Measurements from ENCODE around the gene RNF225. TPM values are rescaled to one million over a fixed set of nuclear protein-coding genes. Genes with fewer than 3 reads are reported as not detected.

The RNF225 gene
- total RNA-seq (2022; extraction: Qiagen RNA extraction) = 0.08 to 0.25 TPM (median 0.17 TPM) in 4 of 5 replicates, not detected in the other

GRCh38 chr19:58395220-58395978 lies at the start of gene RNF225:
Gene RNF225 (plus strand): TSS chr19:58395656. CDS start chr19:58396090, 434 bp downstream.

DNA sequence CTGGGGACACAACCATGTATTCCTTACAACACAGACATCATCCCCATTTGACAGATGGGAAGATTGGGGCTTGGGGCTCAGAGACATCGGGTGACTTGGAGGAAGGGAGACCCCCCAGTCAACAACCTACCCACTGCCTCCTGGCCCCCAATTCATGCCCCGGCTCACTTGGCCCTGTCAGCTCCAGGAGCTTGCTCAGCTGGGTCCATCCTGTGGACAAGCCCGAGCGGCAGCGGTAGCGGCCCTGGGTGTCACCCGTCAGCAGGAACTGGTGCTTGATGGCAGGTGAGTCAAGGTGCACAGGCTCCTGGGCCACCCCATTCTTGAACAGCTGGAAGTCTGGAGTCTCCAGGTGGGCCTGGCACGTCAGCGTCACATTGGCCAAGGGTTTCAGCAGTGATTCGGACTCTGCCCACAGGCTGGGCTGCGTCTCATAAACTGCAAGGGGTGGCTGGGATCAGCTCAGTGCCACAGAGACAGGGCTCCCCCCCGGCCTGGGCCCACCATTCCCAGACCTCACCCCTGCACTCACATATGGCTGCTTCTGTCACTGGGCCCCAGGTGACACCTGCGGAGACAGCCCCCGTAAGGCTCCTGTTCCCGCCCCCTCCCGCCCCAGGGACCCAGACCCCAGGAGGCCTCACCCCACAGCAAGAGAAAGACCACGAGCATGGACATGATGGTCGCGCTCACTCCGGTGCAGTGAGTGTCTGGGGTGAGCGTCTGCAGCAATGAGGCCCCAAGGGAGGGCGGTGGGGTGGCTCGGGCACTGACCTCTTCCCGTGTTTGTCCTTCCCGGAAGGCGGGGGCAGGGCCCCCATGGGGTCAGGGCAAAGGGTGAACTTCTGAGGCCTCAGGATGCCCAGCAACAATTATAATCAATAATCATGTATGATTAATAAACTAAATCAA lies 42.4 kb upstream of the RNF225 start, which contains the start of gene A1BG:
A1BG (minus strand) TSS at position 733 of the 912 bp plus-strand sequence; CDS start at position 678, 55 bp downstream.

DNA sequence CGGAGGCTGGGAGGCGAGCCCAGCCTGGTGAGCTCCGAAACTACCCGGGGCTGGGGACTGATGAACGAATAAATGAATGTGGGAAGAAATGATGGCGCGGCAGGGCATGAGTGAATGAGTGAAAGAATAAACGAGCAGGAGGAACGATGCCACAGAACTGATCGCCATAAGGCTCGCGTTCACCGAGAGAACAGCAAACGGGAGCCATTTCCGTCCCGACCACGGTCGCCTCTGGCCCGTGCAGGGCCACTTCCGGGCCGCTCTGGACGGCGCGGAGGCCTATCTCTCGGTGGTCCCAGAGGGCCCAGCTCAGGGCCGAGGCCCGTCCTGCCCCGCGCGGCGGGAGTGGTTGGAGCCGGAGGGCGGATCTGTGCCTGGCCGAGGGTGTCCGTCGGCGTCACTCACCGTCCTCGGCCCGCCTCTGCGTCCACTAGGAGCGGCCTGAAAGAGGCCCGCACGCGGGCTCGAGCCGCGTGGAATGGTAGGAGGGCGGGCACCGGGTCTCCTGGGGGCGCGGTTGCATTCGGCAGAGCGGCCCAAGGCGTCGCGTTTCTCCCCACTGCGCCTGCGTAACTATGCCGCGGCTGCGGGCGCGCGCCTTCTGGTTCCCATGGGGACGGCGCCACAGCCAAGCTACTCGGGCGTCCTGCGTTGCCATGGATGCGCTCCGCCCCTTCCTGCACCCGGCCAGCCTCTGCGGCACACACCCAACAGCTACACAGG lies 33.0 kb upstream of the RNF225 start, which contains the start of gene ZNF497:
ZNF497 (minus strand) TSS at position 480 of the 723 bp plus-strand sequence. CDS start 5,116 bp downstream, outside the sequence.

DNA sequence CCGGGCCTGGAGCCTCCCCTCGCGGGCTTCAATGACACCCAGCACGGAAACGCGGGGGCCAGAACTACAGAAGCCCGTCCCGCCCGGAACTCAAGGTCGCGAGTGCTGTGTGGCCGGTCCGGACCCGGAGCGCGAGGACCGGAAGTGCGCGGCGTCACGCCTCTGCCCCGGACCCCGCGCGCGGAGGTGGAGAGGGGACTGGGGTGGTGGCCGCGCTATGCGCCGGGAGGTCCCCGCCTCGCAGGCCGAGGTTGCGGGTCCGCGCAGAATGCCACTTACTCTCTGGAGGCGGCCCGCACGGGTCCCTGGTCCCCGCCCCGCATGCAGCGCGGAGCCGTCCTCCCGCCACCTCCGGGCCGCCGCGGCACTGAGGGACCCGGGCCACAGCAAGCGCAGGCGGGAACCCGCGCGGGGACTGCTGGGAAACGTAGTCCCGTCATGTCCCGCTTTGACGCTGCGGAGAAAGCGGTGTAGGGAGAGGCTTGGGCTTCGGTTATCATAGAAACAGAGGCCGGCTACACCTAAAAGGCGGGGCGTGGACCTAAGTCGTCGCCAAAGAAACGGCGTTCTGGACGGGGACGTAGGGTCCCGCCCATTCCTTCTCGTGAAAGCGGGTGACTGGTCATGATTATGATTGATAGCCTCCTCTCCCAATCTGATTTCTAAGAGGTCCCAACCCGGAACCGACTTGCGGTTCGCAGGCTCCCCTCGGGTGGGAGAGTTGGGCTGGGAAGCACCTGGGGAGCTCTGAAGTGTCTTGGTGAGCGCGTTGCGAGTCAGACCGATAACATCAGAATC lies 14.6 kb upstream of the RNF225 start, which contains the start of gene ZNF837:
ZNF837 (minus strand) TSS at position 369 of the 798 bp plus-strand sequence. CDS start 11,698 bp downstream, outside the sequence.

DNA sequence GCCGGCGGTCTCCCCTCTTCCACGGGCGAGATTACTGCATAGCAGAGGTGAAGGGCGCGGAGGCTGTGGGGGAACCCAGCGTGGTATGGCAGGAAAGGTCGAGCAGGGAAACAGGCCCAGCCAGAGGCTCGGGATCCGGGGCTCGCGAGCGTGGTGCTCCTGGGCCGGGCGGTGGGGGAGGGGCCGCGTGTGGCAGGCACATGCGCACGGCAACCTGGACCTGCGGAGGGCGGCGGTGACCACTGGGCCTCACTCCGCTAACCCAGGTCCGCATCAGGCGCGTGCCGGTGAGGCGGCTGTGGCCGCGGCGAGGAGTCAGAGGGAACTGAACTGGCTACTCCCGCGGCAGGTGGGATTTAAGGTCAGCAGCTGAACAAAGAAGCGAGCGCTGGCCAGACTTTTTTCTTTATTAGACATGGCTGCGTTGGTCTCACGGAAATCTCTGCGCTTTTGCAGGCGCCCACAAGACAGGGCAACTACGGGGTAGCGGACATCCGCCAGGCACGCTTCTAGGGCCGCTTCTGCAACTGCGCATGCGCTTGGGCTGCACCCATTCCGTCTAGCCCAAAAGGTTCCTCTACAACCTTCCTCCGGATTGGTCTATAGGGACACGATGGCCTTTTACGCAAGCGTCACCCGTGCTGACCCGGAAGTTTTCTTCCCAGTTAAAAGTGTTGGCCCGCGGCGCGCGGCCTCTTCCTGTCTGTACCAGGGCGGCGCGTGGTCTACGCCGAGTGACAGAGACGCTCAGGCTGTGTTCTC lies 8.7 kb upstream of the RNF225 start, which contains the start of gene RPS5:
RPS5 (plus strand) TSS at position 694 of the 762 bp plus-strand sequence. CDS start 869 bp downstream, outside the sequence.

DNA sequence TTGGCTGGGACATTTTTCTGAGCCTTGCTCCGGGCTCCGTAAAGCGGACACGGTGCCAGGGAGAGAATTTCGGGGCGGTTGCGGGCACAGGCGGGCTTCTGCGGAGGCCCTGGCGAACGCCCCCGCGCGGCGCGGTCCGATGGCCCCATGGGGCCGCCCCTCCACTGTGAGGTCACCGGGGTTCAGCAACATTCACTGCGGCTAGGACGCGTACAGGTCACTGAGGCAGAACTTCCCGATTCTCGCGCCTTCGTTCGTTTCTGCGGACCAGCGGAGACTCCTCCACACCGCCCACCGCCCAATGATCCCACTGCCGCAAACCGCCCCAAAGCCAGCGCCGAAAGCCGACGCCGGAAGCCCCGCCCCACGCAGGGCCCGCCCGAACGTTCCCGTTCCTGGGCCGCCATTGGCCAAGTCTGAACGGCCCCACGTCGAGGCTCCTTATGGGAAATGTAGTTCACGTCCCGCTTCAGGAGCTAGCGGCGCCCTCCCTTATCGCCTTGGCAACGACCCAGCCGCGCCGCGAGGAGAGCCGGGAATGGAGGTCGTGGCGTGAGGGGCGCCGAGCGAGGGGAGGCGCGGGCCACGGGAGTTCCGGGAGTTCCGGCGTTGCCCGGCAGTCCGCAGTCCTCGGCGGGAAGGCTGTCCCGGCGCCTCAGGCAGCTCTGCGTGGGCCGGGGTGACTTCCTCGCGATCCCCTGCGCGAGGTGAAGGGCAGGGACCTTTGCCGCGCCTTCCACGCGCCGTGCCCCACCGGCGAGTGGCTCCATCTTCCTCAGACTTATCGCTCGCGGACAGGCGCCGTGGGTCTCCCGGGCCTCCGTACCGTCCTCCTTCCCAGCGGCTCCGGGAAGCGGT lies 12.9 kb downstream of the RNF225 start, which contains the start of gene ZNF584:
ZNF584 (plus strand) TSS at position 498 of the 858 bp plus-strand sequence. CDS start 499 bp downstream, outside the sequence.

DNA sequence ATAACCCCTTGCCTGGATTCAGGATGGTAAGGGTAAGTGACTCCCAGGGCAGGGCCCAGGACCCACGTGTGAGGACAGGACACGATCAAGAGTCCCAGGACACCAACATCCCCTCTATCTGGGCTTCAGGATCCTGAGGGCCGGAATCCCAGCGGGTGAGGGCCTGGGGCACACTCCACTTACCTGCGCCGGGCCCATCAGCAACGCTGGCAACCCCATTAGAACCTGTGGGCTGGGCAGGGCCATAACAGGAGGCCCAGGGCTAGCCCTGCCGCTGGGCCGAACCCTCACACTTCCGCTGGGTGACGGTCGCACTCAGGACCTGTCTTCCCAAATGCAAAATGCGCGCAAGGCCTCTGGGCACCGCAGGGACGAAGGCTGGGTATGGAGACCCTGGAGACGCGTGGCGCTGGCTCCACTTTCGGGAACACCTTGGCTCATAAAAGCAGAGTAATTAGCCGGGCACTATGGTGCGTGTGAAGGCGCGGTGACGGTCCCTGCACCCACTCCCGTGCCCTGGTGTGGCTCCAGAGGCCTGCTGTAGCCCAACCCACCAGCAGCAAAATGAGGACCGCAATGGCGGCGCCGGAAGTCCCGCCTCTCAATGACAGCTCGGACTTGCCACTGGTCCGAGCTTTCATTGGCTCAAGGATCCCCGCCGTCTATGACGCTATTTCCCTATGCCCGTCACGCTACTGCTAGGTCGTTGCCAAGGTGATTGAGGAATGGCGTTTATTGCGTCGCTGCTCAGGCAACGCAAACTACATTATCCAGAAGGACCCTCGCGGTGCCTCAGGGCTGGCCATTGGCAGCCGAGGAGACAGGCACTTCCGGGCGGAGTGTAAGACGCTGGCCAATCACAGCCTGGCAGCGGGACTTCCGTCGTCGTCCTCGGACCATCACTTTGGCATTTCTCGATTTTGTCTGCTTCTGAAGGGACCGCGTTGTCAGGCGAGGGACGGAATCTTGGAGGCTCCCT lies 44.4 kb downstream of the RNF225 start, which contains the start of gene ZNF132:
ZNF132 (minus strand) TSS at position 578 of the 979 bp plus-strand sequence; CDS start at position 246, 332 bp downstream.

Other genes starting within 250 kb of the RNF225 start
- 2.6 to 3.8 TPM (median 3.0 TPM) in 5 replicates for gene ZNF329, start 244.9 kb upstream of the RNF225 start, total RNA-seq (2022; extraction: Qiagen RNA extraction)
- 13.0 to 14.8 TPM (median 14.1 TPM) in 5 replicates for gene ZNF274, start 212.6 kb upstream of the RNF225 start, total RNA-seq (2022; extraction: Qiagen RNA extraction)
- gene ZNF544, start 166.7 kb upstream of the RNF225 start, total RNA-seq (2022; extraction: Qiagen RNA extraction) = 15.5 to 22.6 TPM (median 17.0 TPM) in 5 replicates
- gene ZNF8, start 116.7 kb upstream of the RNF225 start, total RNA-seq (2022; extraction: Qiagen RNA extraction) = 0.96 to 1.5 TPM (median 0.97 TPM) in 5 replicates
- gene ERVK3-1, start 90.3 kb upstream of the RNF225 start, total RNA-seq (2022; extraction: Qiagen RNA extraction) = 88.9 to 110 TPM (median 94.2 TPM) in 5 replicates
- 2.4 to 2.7 TPM (median 2.6 TPM) in 5 replicates for gene ZSCAN22, start 68.7 kb upstream of the RNF225 start, total RNA-seq (2022; extraction: Qiagen RNA extraction)
- gene A1BG, start 42.2 kb upstream of the RNF225 start, total RNA-seq (2022; extraction: Qiagen RNA extraction) = 9.0 to 15.1 TPM (median 12.4 TPM) in 5 replicates
- gene ZNF497, start 32.9 kb upstream of the RNF225 start, total RNA-seq (2022; extraction: Qiagen RNA extraction) = 0.98 to 1.7 TPM (median 1.5 TPM) in 5 replicates
- gene ZNF837, start 14.6 kb upstream of the RNF225 start, total RNA-seq (2022; extraction: Qiagen RNA extraction) = 0.92 to 1.6 TPM (median 1.4 TPM) in 5 replicates
- gene RPS5, start 8.4 kb upstream of the RNF225 start, total RNA-seq (2022; extraction: Qiagen RNA extraction) = 2,147 to 2,676 TPM (median 2,583 TPM) in 5 replicates
- 17.4 to 20.0 TPM (median 19.2 TPM) in 5 replicates for gene ZNF584, start 13.0 kb downstream of the RNF225 start, total RNA-seq (2022; extraction: Qiagen RNA extraction)
- gene ZNF132, start 44.5 kb downstream of the RNF225 start, total RNA-seq (2022; extraction: Qiagen RNA extraction) = 0.08 to 0.10 TPM (median 0.09 TPM) in 5 replicates
- gene ZNF324B, start 56.0 kb downstream of the RNF225 start, total RNA-seq (2022; extraction: Qiagen RNA extraction) = 5.8 to 7.5 TPM (median 7.3 TPM) in 5 replicates
- 7.8 to 11.4 TPM (median 9.2 TPM) in 5 replicates for gene ZNF324, start 71.4 kb downstream of the RNF225 start, total RNA-seq (2022; extraction: Qiagen RNA extraction)
- 11.4 to 14.5 TPM (median 14.0 TPM) in 5 replicates for gene ZNF446, start 80.7 kb downstream of the RNF225 start, total RNA-seq (2022; extraction: Qiagen RNA extraction)
- 24.8 to 33.9 TPM (median 31.6 TPM) in 5 replicates for gene SLC27A5, start 116.3 kb downstream of the RNF225 start, total RNA-seq (2022; extraction: Qiagen RNA extraction)
- gene ZBTB45, start 124.2 kb downstream of the RNF225 start, total RNA-seq (2022; extraction: Qiagen RNA extraction) = 13.1 to 20.3 TPM (median 18.7 TPM) in 5 replicates
- gene TRIM28, start 148.4 kb downstream of the RNF225 start, total RNA-seq (2022; extraction: Qiagen RNA extraction) = 665 to 788 TPM (median 684 TPM) in 5 replicates
- gene CHMP2A, start 159.4 kb downstream of the RNF225 start, total RNA-seq (2022; extraction: Qiagen RNA extraction) = 194 to 206 TPM (median 196 TPM) in 5 replicates
- 130 to 147 TPM (median 141 TPM) in 5 replicates for gene UBE2M, start 163.0 kb downstream of the RNF225 start, total RNA-seq (2022; extraction: Qiagen RNA extraction)
- gene MZF1, start 177.7 kb downstream of the RNF225 start, total RNA-seq (2022; extraction: Qiagen RNA extraction) = 9.9 to 18.7 TPM (median 16.8 TPM) in 5 replicates